NCI-H2227 treated with DMSO at 0.1 percent for 48 hours (cell line): ENCODE results near the gene MARCHF7.
A peak's percentile ranks its signal among the peaks of the same experiment; 100 is the strongest.
"Not testable (repeated sequence)": the region's sequence is repeated elsewhere in the genome, so short reads cannot be mapped to it uniquely, and the experiment has no call there.

Experiments
- DNase-seq: peaks from one replicate; lab custom pipeline; 2025; lab: John Stamatoyannopoulos, UW

The MARCHF7 gene, protein sequence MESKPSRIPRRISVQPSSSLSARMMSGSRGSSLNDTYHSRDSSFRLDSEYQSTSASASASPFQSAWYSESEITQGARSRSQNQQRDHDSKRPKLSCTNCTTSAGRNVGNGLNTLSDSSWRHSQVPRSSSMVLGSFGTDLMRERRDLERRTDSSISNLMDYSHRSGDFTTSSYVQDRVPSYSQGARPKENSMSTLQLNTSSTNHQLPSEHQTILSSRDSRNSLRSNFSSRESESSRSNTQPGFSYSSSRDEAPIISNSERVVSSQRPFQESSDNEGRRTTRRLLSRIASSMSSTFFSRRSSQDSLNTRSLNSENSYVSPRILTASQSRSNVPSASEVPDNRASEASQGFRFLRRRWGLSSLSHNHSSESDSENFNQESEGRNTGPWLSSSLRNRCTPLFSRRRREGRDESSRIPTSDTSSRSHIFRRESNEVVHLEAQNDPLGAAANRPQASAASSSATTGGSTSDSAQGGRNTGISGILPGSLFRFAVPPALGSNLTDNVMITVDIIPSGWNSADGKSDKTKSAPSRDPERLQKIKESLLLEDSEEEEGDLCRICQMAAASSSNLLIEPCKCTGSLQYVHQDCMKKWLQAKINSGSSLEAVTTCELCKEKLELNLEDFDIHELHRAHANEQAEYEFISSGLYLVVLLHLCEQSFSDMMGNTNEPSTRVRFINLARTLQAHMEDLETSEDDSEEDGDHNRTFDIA

DNA sequence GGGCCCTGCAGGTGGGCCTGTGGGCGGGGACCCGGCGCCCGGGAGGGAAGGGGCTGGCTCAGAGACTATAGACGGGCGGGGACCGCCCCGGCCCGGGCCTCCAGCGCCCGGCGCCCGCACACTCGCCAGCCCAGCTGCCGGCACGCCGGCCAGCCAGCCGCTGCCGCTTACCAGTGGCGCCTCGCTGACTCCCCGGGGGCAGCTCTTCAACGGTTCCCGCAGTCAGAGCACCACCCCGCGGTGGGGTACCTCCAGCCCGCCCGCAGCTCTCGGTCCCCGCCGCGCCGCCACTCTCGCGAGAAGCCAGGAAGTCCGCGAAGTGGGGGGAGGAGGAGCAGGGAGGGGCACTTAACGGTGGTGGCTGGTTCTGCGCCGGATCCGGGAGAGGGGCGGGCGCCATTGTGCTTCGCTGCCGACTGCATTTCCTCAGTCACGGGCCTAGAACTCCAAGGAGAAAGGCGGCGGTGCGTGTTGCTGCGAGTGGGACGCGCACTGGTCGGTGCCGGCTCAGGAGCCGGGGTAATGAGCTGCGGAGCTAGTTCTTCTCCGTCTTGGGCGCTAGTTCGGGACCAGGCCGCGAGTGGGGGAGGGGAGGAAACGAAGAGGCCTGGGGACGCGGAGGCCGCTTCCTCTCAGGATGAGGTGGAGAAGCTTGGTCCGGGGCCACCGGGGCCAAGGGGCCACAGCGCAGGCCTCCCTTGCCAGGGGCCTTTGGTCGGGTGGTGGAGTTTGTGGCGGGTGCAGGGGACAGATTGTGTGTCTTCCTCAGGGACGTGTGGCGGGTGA lies at the start of gene MARCHF7:
TSS of gene MARCHF7 (plus strand) at position 364 of the 786 bp plus-strand sequence. CDS start 16,517 bp downstream, outside the sequence.
- peak; percentile 97 for DNase-seq

DNA sequence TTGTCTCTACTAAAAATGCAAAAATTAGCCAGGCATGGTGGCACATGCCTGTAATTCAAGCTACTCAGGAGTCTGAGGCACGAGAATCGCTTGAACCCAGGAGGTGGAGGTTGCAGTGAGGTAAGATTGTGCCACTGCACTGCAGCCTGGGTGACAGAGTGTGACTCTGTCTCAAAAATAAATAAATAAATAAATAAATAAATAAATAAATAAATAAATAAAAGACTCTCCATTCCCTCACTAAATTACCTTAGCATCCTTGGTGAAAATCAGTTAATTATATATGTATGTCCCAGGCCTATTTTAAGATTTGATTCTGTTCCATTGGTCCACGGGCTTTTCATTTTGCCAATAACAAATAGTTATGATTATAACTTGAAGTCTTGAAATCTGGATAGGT lies 44.9 kb upstream of the MARCHF7 start:
- DNase-seq: not testable (repeated sequence)

DNA sequence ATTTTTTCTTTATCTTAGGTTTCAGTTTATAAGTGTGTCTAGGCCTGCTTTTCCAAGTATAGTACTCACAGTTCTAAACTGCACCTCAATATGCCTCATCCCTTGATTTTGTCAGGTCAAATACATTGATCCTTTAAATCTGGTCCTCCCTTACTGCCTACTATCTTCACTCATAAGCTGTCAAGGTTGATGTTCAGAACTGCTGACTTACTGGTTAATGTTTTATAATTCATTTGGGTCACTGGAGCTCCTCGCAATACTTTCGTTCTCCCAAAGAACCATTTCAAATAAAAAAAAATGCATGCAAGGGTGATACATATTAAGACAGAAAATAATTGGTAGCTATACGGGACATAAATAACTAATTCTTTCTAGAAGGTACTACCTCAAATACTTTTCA lies 41.3 kb upstream of the MARCHF7 start:
- no peak for DNase-seq

DNA sequence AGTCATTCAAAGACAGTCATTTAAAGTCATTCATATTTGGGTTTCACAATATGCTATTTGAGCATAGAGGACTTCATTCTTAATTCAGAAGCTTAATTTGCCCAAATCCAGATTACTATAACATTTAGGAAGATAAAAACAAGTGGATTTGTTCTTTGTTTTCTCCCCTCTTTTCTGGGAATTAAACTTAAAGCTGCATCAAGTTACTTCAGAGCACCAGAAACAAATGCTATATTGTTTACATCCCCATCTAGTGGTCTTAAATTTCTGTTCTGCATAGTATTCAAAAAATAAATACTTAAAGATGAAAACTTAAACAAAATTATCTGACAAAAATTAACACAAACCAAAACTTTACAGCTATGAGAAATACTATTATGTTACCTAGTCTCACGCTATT lies 34.7 kb upstream of the MARCHF7 start:
- no peak for DNase-seq

DNA sequence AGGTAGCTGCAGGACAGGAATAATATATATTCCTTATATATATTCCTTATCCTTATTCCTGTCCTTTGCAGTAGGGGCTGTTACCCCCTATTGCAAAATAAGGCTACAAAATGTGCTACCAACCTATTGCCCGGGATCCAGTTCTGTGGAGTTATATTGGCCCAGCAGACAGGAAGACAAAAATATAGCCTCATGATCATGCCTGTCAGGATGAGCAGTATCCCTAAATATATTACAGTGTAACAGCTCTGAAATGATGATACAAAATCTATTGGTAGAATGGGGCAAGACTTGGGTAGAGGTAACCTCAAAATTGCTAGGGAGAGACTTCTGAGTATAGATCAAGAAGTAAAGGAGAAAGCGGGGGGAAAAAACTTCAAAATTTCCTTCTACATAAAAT lies 31.6 kb upstream of the MARCHF7 start:
- DNase-seq: no peak

DNA sequence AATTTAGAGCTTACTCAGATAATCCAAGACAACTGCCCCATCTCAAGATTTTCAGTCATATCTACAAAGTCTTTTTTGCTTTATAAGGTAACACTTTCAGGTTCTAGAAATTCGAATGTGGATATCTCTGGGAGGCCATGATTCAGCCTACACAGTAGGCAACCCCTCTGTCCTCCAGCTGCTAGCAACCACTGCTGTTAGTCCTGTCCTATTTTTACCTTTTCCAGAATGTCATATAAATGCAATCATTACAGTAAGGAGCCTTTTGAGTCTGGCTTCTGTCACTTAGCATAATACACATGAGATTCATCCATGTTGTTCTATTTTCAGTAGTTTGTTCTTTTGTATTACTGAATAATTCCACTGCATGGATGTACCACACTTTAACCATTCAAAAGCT lies 28.5 kb upstream of the MARCHF7 start:
- no peak for DNase-seq

DNA sequence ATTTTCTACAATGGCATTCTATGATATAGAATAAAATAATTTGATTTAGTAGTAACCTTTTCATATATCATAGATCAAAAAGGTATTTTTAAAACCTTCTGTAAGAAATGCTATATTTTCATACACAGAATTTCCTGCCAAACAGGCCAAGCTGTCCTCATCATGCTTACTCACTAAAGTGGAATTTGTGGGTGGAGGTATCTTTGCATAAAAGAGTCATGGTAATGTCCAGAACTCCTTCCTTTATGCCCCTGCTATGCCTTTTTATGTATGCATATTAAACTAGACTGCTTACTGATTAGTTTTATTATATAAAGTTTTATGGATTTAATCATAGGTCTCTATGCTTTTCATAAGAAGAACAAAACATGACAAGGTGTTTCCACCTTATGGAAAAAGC lies 27.5 kb upstream of the MARCHF7 start:
- no peak for DNase-seq

DNA sequence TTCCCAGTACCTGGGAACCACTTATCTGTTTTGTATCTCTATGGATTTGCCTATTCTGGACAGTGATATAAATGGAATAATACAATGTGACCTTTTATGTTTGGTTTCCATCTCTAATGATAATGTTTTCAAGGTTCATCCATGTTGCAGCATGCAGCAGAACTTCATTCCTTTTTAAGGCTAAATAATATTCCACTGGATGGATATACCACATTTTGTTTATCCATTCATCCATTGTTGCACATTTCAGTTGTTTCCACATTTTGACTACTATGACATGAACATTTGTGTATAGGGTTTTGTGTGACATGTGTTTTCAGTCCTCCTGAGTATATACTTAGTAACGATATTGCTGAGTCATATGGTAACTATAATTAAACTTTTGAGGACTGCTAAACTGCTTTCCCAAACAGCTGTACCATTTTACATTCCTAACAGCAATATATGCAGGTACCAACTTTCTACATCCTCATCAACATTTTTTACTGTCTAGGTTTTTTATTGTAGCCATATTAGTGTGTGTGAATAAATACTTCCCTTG lies 17.7 kb upstream of the MARCHF7 start:
- DNase-seq: no peak

DNA sequence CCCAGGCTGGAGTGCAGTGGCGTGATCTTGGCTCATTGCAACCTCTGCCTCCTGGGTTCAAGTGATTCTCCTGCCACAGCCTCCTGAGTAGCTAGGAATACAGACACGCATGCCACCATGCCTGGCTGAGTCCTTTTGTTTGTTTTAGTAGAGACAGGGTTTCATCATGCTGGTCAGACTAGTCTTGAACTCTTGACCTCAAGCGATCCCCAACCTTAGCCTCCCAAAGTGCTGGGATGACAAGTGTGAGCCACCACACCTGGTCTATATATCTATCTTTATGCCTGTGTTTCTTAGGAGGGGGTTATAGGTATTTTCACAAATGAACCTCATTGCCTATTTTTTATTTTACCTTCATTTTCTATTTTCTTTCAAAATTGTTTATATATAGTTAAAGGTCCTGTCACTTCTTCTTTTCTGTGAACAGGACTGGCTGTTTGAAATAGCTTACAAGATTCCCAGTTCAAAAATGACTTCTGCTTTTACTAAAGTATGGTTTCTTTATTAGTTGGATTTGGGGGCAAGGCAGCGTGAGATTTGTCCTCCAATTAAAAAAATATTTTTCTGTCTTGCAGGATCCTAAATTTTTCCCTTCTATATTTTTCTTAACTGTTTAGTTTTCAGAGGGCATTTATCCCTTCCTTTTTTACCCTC lies 16.4 kb upstream of the MARCHF7 start:
- no peak for DNase-seq

DNA sequence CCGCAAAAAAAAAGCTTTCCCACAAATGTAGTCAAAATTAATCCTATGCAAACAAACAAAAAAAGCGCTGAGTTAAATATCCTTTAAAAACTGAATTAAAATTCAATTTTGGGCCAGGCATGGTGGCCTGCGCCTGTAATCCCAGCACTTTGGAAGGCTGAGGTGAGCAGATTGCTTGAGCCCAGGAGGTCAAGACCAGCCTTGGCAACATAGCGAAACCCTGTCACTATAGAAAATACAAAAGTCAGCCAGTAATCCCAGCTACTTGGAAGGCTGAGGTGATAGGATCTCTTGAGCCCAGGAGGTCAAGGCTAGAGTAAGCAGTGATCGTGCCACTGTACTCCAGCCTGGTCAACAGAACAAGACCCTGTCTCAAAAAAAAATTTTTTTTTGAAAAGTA lies 8.8 kb upstream of the MARCHF7 start:
- no peak for DNase-seq

DNA sequence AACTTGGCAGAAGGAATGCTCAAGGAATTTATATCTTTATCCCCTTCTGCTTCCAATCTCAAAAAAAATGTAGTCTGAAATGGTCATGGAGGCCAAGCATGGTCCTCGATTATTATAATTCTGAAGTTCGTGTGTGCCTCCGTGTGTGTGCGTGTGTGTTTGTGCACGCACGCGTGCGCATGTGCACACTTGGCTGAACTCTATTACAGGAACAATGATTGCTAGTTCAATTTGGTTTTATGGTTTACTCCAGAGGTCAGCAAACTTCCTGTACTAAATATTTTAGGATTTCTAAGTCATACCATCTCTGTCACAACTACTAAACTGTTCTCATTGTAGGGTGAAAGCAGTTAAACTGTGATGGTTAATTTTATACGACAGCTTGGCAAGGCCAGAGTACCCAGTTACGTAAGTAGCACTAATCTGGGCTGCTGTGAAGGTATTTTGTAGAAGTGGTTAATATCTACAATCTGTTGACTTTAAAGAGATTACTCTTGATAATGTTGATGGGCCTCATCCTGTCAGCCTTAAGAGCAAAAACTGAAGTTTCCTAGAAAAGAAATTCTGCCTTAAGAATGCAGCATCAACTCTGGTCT lies 5.8 kb upstream of the MARCHF7 start:
- no peak for DNase-seq

DNA sequence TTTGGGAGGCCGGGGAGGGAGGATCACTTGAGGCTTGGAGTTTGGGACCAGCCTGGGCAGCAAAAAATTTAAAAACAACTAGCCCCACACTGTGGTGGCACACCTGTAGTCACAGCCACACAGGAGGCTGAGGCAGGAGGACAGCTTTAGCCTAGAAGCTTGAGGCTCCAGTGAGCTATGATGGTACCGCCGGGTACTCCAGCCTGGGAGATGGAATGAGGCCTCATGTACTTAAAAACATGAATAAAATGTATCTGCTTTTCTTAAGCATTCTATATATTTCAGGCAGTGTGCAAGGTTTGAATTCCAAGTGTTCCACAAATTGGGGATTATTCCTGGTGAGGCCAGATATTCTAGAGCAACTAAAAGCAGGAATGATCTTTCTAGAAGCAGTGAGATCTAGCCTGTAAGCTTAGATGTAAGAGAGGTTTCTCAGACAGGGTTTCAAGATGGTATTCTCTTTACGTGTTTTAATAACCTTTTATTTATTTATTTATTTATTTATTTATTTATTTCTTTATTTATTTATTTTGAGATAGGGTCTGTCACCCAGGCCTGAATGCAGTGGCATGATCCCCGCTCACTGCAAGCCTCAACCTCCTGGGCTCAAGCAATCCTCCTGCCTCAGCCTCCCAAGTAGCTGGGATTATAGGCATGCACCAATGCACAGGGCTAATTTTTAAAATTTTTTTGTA lies 4.1 kb upstream of the MARCHF7 start:
- DNase-seq: no peak

DNA sequence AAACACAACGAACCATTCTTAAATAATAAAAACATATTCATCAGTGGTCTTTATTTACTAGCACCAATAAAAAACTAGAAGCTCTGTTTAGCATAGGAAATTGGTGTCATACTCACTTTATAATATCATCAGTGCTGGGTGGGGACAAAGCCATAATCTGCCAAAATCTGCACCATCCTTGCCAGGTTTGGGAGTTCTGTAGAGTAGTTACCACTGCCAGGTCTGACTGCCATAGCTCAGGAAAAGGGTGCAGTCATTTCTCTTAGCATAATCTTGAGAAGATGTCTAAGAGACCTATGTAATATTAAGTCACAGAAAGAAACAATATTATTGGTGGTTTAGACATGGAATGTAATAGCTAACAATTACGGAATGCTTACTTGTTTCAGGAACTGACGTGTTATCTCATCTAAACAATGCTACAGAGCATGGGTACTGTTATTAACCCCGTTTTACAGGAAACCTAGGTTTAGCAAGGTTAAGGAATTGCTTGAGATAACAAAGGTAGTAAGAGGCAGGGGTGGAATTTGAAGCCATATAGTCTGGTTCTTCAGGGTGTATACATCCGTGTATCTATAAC lies 1.6 kb upstream of the MARCHF7 start:
- DNase-seq: peak; percentile 34

DNA sequence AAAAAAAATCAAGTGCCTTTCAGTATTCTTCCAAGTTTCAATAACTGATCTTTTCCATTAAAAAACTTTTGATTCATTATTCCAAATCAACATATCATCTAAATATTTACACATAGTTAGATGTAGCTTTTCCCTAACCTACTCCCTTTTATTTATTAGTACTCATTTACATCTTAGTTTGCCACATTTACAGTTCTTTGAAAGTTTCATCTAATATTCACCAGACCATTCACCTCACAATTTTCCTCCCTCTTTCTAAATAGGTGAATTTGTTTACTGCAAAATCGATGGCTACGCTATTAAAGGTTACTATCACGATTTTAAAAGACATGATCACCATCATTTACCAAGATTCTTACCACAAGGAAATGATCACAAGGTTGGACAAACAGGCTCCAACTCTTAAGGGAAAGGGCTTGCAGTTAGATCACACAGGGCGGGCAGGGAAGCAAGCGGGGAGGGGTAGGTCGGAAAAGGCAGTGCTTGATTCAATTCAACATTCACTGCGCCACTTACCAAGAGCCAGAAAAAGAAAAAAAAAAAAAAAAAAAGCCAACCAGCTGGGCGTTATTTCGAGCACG lies 654 bp upstream of the MARCHF7 start:
- DNase-seq: no peak

DNA sequence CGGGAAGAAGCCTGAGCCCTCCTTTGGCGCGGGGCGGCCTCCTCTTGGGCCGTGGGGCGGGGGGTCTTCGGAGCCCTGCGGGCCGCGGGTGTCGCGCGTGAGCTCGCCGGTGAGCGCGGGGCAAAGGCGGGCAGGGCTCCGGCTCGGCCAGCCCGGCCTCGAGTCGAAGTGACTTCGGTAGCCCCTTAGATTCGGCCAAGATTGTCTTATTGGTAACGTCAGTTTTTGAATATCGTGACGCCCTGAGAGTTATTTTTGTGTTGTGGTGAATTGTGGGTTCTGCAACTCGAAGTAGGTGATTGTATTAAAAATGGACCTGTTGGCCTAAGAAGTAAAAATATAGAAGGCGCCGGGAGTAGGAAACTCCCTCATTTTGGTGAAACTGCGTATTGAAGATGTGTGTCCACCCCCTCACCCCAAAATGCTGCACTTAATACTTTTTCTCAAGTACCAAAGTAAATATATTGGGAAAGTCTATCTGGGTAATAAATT lies 669 bp downstream of the MARCHF7 start:
- DNase-seq: peak; percentile 50

DNA sequence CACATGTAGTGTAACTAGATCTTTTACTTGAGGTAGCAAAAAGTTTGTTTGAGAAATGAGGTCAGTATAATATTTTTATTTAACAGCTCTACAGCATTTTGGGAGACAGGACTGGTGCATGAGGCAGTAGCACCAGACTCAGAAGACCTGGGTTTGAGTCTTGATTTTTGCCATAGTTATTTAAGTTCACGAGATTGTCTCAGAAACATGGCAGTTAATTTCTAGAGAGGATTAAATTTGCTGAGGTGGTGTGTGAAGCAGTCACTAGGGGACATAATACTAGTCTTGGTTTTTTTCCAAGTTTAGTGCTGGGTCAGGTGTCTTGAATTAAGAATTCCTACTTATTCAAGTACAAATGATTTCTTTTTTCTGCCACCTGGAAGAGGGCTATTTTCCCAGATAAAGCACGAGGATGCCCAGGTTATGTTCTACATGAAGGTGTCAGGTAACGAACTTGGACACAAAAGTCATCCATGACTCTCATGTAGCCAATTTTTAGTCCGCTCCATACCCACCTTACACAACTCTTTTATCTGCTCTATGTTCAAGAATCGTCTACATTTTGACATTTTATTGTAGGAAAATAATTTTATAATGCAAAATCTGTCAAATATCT lies 1.4 kb downstream of the MARCHF7 start:
- DNase-seq: no peak

DNA sequence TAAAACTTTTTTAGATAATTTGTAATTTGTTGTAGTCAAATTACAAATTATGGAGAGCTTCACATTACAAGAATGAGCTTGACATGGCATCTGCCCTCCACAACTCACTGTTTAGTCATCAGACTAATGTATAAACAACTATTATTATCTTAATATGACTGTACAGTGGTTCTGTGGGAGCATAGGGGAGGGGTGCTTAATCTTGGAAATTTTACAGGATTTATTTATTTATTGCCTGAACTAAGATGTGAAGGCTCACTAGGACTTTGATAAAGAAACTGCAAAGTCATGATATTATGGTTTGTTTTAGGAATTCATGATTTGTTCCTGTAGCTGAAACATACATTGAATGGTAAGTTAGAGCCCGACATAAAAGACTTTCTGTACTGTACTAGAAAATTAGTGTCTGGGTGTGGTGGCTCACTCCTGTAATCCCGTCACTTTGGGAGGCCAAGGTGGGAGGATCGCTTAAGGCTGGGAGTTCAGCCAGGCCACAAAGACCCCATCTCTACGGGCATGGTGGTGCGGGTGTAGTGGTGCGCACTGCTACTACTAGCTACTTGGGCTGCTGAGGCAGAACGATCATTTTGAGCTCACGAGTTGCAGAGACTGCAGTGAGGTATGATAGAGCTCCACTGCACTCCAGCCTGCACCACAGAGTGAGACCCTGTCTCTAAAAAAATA lies 2.1 kb downstream of the MARCHF7 start:
- no peak for DNase-seq

DNA sequence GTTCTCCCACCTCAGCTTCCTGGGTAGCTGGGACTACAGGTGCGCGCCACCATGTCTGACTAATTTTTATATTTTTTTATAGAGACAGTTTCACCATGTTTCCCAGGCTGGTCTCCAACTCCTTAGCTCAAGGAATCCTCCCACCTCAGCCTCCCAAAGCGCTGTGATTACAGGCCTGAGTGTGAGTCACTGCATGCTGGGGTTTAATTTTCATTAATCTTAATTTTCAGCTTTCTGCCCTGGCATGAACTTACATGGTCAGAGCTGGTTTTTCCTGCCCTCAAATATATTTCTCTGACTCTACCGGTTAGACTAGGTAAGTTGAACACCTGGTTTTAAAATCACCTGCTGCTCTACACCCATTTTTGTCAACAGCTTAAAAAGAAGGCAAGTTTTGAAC lies 3.1 kb downstream of the MARCHF7 start:
- DNase-seq: no peak

DNA sequence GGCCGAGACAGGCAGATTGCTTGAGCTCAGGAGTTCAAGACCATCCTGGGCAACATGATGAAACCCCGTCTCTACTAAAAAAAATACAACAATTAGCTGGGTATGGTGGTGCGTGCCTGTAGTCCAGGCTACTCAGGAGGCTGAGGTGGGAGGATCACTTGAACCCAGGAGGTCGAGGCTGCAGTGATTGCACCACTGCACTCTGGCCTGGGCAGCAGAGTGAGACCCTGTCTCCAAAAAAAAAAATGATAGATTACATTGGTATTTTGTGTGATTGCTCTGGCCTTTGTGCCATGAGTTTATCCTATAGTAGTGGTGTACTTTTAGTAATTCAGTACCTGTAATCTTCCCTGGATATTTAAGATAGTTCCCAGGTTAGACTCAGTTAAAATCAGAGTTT lies 4.1 kb downstream of the MARCHF7 start:
- not testable (repeated sequence) for DNase-seq
